NCI-H1092 treated with DMSO at 0.1 percent for 48 hours (cell line): ENCODE results near the gene BACH2.

Experiments
- DNase-seq: peaks from one replicate; lab custom pipeline; 2025; lab: John Stamatoyannopoulos, UW

The BACH2 gene

GRCh38 chr6:90095788-90096187, 200.9 kb downstream of the BACH2 start:
- DNase-seq, result no peak

- DNase-seq, result no peak
These were observed 201.5 kb downstream of the BACH2 start for GRCh38 chr6:90095145-90095544.

- no peak for DNase-seq
These were observed 203.0 kb downstream of the BACH2 start for GRCh38 chr6:90093558-90094073.

- DNase-seq, result no peak
These were observed 205.8 kb downstream of the BACH2 start for GRCh38 chr6:90090866-90091265.

- DNase-seq, result no peak
These were observed 208.6 kb downstream of the BACH2 start for GRCh38 chr6:90088009-90088408.

- no peak for DNase-seq
These were observed 209.4 kb downstream of the BACH2 start for GRCh38 chr6:90087106-90087833.

- no peak for DNase-seq
These were observed 210.1 kb downstream of the BACH2 start for GRCh38 chr6:90086517-90086916.

GRCh38 chr6:90083891-90084290, 212.8 kb downstream of the BACH2 start:
- no peak for DNase-seq

- no peak for DNase-seq
These were observed 213.8 kb downstream of the BACH2 start for GRCh38 chr6:90082847-90083246.

GRCh38 chr6:90080876-90081481, 215.7 kb downstream of the BACH2 start:
- DNase-seq, result no peak

GRCh38 chr6:90079560-90080490, 216.8 kb downstream of the BACH2 start:
- DNase-seq, result no peak

- no peak for DNase-seq
These were observed 217.9 kb downstream of the BACH2 start for GRCh38 chr6:90078513-90079289.

- DNase-seq, result no peak
These were observed 219.9 kb downstream of the BACH2 start for GRCh38 chr6:90076511-90077415.

- DNase-seq, result no peak
These were observed 222.3 kb downstream of the BACH2 start for GRCh38 chr6:90074161-90074850.

GRCh38 chr6:90072935-90073464, 223.6 kb downstream of the BACH2 start:
- DNase-seq, result no peak

GRCh38 chr6:90072501-90072900, 224.1 kb downstream of the BACH2 start:
- DNase-seq, result no peak

GRCh38 chr6:90068703-90069523, 227.7 kb downstream of the BACH2 start:
- no peak for DNase-seq

- DNase-seq, result no peak
These were observed 228.4 kb downstream of the BACH2 start for GRCh38 chr6:90068264-90068663.

- no peak for DNase-seq
These were observed 229.9 kb downstream of the BACH2 start for GRCh38 chr6:90066697-90067096.
